OCI-LY1 (cell line): ENCODE results near the gene IFITM5.

Experiments used
- H2AFZ ChIP-seq: fragments of 200-600 bp; sonication (generic), shearing (Covaris generic); 2 replicates; pipeline ENCODE4 v1.6.0; 2014; ENCODE audit warnings: antibody characterized with exemption, mild to moderate bottlenecking, low read length
- H3F3A ChIP-seq: fragments of 200-600 bp; sonication (generic), shearing (Covaris generic); 2 replicates; pipeline ENCODE4 v1.6.0; 2014; ENCODE audit warnings: mild to moderate bottlenecking, antibody characterized with exemption, low read length, moderate library complexity; ENCODE audit not compliant: insufficient read depth
- H3K27ac ChIP-seq: fragments of 200-600 bp; sonication (generic); 2 replicates; pipeline ENCODE4 v1.5.1; 2014; ENCODE audit warnings: low read length, mixed run types, mild to moderate bottlenecking, low read depth; ENCODE audit not compliant: poor library complexity, severe bottlenecking
- H3K27me3 ChIP-seq: fragments of 200-600 bp; sonication (generic); 2 replicates; pipeline ENCODE4 v1.6.0; 2014; ENCODE audit warnings: antibody characterized with exemption, mild to moderate bottlenecking, low read length, moderate library complexity; ENCODE audit not compliant: insufficient read depth
- H3K36me3 ChIP-seq: fragments of 200-600 bp; sonication (generic); 2 replicates; pipeline ENCODE4 v1.6.1; 2014; ENCODE audit warnings: mild to moderate bottlenecking, antibody characterized with exemption, low read length, moderate library complexity, mixed read lengths; ENCODE audit not compliant: insufficient read depth
- H3K4me1 ChIP-seq: fragments of 200-600 bp; sonication (generic); 2 replicates; pipeline ENCODE4 v1.5.1; 2014; ENCODE audit warnings: mild to moderate bottlenecking, low read length, moderate library complexity; ENCODE audit not compliant: insufficient read depth, severe bottlenecking
- H3K4me2 ChIP-seq: fragments of 200-600 bp; sonication (generic), shearing (Covaris generic); 2 replicates; pipeline ENCODE4 v1.6.1; 2014; ENCODE audit warnings: low read length
- H3K4me3 ChIP-seq: fragments of 200-600 bp; sonication (generic); 2 replicates; pipeline ENCODE4 v1.5.1; 2014; ENCODE audit warnings: low read length, low read depth, mild to moderate bottlenecking, mixed read lengths; ENCODE audit not compliant: poor library complexity, severe bottlenecking
- H3K79me2 ChIP-seq: fragments of 200-600 bp; shearing (Covaris generic); 2 replicates; pipeline ENCODE4 v1.6.1; 2016; ENCODE audit warnings: mixed run types, low read length, mixed read lengths; ENCODE audit not compliant: insufficient read depth
- H3K9ac ChIP-seq: fragments of 200-600 bp; sonication (generic), shearing (Covaris generic); 2 replicates; pipeline ENCODE4 v1.6.1; 2014; ENCODE audit warnings: mild to moderate bottlenecking, low read length, mixed read lengths
- H3K9me2 ChIP-seq: fragments of 200-600 bp; sonication (generic), shearing (Covaris generic); 2 replicates; pipeline ENCODE4 v1.6.1; 2014; ENCODE audit warnings: low read depth, mild to moderate bottlenecking, low read length, mixed read lengths
- H3K9me3 ChIP-seq: fragments of 200-600 bp; shearing (Covaris generic); 2 replicates; pipeline ENCODE4 v1.6.1; 2014; ENCODE audit warnings: low read length, mixed read lengths
- H4K20me1 ChIP-seq: fragments of 200-600 bp; sonication (generic), shearing (Covaris generic); 2 replicates; pipeline ENCODE4 v1.6.0; 2016; ENCODE audit warnings: mild to moderate bottlenecking, low read length; ENCODE audit not compliant: insufficient read depth
- EZH2 ChIP-seq: fragments of 200-600 bp; sonication (generic), shearing (Covaris generic); IDR thresholded peaks from 2 replicates; pipeline ENCODE4 v1.8.0; 2017; ENCODE audit warnings: borderline replicate concordance, mixed run types, mild to moderate bottlenecking, antibody characterized with exemption, low read length, moderate library complexity, mixed read lengths
- TF ChIP-seq, protein P1 (sequence below): fragments of 200-600 bp; sonication (generic), shearing (Covaris generic); IDR thresholded peaks from 2 replicates; pipeline ENCODE4 v1.5.1; 2017; ENCODE audit warnings: mild to moderate bottlenecking, antibody characterized with exemption, low read length, moderate library complexity, mixed read lengths

Gene IFITM5

GRCh38 chr11:256952-257737 is 42.2 kb downstream of the IFITM5 start:
- 0 out of 2 replicates have a peak, but pooled peaks cover 4% of the 10 kb centered on the region for H3K9me3 ChIP-seq
- peaks cover 17% of the 10 kb centered on the region for H3K36me3 ChIP-seq
- no peaks in the 10 kb centered on the region for H4K20me1 ChIP-seq
- H3F3A ChIP-seq = no peaks in the 10 kb centered on the region
- TF ChIP-seq, protein P1, sequence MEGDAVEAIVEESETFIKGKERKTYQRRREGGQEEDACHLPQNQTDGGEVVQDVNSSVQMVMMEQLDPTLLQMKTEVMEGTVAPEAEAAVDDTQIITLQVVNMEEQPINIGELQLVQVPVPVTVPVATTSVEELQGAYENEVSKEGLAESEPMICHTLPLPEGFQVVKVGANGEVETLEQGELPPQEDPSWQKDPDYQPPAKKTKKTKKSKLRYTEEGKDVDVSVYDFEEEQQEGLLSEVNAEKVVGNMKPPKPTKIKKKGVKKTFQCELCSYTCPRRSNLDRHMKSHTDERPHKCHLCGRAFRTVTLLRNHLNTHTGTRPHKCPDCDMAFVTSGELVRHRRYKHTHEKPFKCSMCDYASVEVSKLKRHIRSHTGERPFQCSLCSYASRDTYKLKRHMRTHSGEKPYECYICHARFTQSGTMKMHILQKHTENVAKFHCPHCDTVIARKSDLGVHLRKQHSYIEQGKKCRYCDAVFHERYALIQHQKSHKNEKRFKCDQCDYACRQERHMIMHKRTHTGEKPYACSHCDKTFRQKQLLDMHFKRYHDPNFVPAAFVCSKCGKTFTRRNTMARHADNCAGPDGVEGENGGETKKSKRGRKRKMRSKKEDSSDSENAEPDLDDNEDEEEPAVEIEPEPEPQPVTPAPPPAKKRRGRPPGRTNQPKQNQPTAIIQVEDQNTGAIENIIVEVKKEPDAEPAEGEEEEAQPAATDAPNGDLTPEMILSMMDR = no peak
- TF ChIP-seq EZH2 = no peak
- peak overlapping the region; percentile 27; the same call in 1 of the 2 replicates for H3K9ac ChIP-seq
- peak overlapping the region; percentile 48 for H3K27ac ChIP-seq
- H3K4me3 ChIP-seq = no peak overlapping the region
- no peaks in the 10 kb centered on the region for H3K27me3 ChIP-seq
- no peaks in the 10 kb centered on the region for H3K9me2 ChIP-seq
- H2AFZ ChIP-seq = no peak overlapping the region
- peaks cover 16% of the 10 kb centered on the region for H3K4me1 ChIP-seq
- no peaks in the 10 kb centered on the region for H3K79me2 ChIP-seq
- peak overlapping the region; percentile 16; the same call in 1 of the 2 replicates for H3K4me2 ChIP-seq

DNA sequence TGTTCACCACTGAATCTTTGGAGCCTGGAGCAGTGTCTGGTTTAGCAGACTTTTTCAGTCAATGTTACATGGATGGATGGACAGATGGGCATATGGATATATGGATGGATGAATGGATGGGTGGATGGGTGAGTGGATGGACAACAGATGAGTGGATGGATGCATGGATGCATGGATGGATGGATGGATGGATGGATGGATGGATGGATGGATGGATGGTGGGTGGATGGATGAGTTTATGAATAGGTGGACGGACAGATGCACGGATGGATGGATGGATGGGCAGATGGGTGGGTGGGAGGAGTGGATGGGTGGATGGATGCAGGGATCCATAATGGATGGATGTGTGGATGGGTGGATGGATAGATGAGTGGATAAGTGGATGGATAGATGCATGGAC is 43.5 kb downstream of the IFITM5 start:
- no peaks in the 10 kb centered on the region for H3K79me2 ChIP-seq
- no peak overlapping the region for H3K9ac ChIP-seq
- H3K27ac ChIP-seq = no peak overlapping the region
- H4K20me1 ChIP-seq = no peaks in the 10 kb centered on the region
- no peak overlapping the region for H3K4me3 ChIP-seq
- H3F3A ChIP-seq = no peaks in the 10 kb centered on the region
- H3K9me3 ChIP-seq = no peaks in the 10 kb centered on the region
- TF ChIP-seq, protein P1 = no peak
- TF ChIP-seq EZH2 = no peak
- no peak overlapping the region for H2AFZ ChIP-seq
- peaks cover 16% of the 10 kb centered on the region for H3K4me1 ChIP-seq
- H3K27me3 ChIP-seq = no peaks in the 10 kb centered on the region
- H3K36me3 ChIP-seq = peaks cover 30% of the 10 kb centered on the region
- no peak overlapping the region for H3K4me2 ChIP-seq
- no peaks in the 10 kb centered on the region for H3K9me2 ChIP-seq

- Histone ChIP-seq H3K27me3 (no peaks in the 10 kb centered on the region), H3K27ac (no peak overlapping the region), H3K9ac (no peak overlapping the region), H3K9me2 (no peaks in the 10 kb centered on the region), H3K4me1 (peaks cover 16% of the 10 kb centered on the region), H3K36me3 (peaks cover 36% of the 10 kb centered on the region), H3K79me2 (no peaks in the 10 kb centered on the region), H4K20me1 (no peaks in the 10 kb centered on the region), H3K9me3 (no peaks in the 10 kb centered on the region), H2AFZ (no peak overlapping the region), H3K4me2 (no peak overlapping the region), H3K4me3 (no peak overlapping the region), H3F3A (no peaks in the 10 kb centered on the region)
- TF ChIP-seq, protein P1 = no peak
- no peak for TF ChIP-seq EZH2
Measured at GRCh38 chr11:255176-255575, 44.1 kb downstream of the IFITM5 start.
